Endothelial cell of umbilical vein (primary cell): ENCODE results near the gene KMT5B. TPM values are rescaled to one million over a fixed set of nuclear protein-coding genes. Genes with fewer than 3 reads are reported as not detected.

Experiments
- BruUV-seq: library from RNA; stranded (reverse); fragments of 400-500 nt; replicated peaks from 2 replicates; lab custom pipeline; 2021; lab: Mats Ljungman, UMichigan
- CTCF ChIA-PET: fragments of 300-600, 350-600 bp; sonication (Branson Sonifier 250); formaldehyde crosslinking; loops from one replicate; lab custom pipeline; 2021; ENCODE audit warnings: antibody characterized with exemption, inconsistent platforms; lab: Charles Lee
- POLR2A ChIA-PET: fragments of 300-600, 350-600 bp; sonication (Branson Sonifier 250); formaldehyde crosslinking; loops from one replicate; lab custom pipeline; 2021; ENCODE audit warnings: antibody characterized with exemption, inconsistent platforms; lab: Charles Lee
- DNase-seq: peaks from one replicate; pipeline ENCODE4 v3.0.0-alpha.2; 2011; ENCODE audit warnings: low read depth, low spot score
- FAIRE-seq: peaks from 2 replicates; lab custom pipeline; 2011; peaks lifted over from hg19 to GRCh38; lab: Jason Lieb, UNC
- H2AFZ ChIP-seq: 2 replicates; pipeline ENCODE4 v1.6.0; 2012; ENCODE audit warnings: low read depth, low read length, control low read depth, inconsistent platforms
- H3K27ac ChIP-seq: 2 replicates; pipeline ENCODE4 v1.5.1; 2011; ENCODE audit warnings: low read depth, mild to moderate bottlenecking, control low read depth, low read length, moderate library complexity; ENCODE audit not compliant: insufficient read depth
- H3K27me3 ChIP-seq, 2 experiments: 2 replicates each; pipeline versions ENCODE4 v1.6.0 to v1.6.1; 2011; ENCODE audit warnings: low read length in 2 of 2, mixed read lengths in 1 of 2; ENCODE audit not compliant: control insufficient read depth in 2 of 2, insufficient read depth in 2 of 2
- H3K36me3 ChIP-seq, 2 experiments: 2 replicates in 1 of 2; 3 replicates in 1 of 2; pipeline ENCODE4 v1.5.1; 2011; ENCODE audit warnings: low read length in 2 of 2, mild to moderate bottlenecking in 1 of 2, moderate library complexity in 1 of 2; ENCODE audit not compliant: control insufficient read depth in 2 of 2, insufficient read depth in 2 of 2; ENCODE audit errors: extremely low read depth in 1 of 2
- H3K4me1 ChIP-seq: 3 replicates; pipeline ENCODE4 v1.5.1; 2011; ENCODE audit warnings: mild to moderate bottlenecking, low read length; ENCODE audit not compliant: control insufficient read depth, insufficient read depth; ENCODE audit errors: extremely low read depth
- H3K4me2 ChIP-seq: 2 replicates; pipeline ENCODE4 v1.6.1; 2011; ENCODE audit warnings: low read length, control low read depth, mixed read lengths; ENCODE audit not compliant: insufficient read depth
- H3K4me3 ChIP-seq, 3 experiments: fragments of 200-600 bp in 1 of 3; sonication (generic), shearing (Covaris generic) in 1 of 3; replicated peaks in 1 of 3; 2 replicates each; pipeline ENCODE4 v1.5.1; 2011 to 2016; ENCODE audit warnings: control low read depth in 3 of 3, low read length in 3 of 3, mild to moderate bottlenecking in 2 of 3, inconsistent platforms in 1 of 3, low read depth in 1 of 3, moderate library complexity in 1 of 3; ENCODE audit not compliant: insufficient read depth in 1 of 3
- H3K79me2 ChIP-seq: 2 replicates; pipeline ENCODE4 v1.6.0; 2012; ENCODE audit warnings: low read length, inconsistent platforms; ENCODE audit not compliant: control insufficient read depth, insufficient read depth
- H3K9ac ChIP-seq: replicated peaks from 2 replicates; pipeline ENCODE3; 2011; ENCODE audit warnings: low read length, control low read depth; ENCODE audit not compliant: insufficient read depth; ENCODE audit errors: extremely low read depth
- H3K9me1 ChIP-seq: replicated peaks from 3 replicates; pipeline ENCODE4 v1.6.0; 2011; ENCODE audit warnings: mild to moderate bottlenecking, low read length; ENCODE audit not compliant: control insufficient read depth, insufficient read depth; ENCODE audit errors: extremely low read depth
- H3K9me3 ChIP-seq: replicated peaks from 2 replicates; pipeline ENCODE4 v1.5.1; 2012; ENCODE audit warnings: low read length, inconsistent platforms; ENCODE audit not compliant: control insufficient read depth, insufficient read depth
- H4K20me1 ChIP-seq: replicated peaks from 2 replicates; pipeline ENCODE3; 2011; ENCODE audit warnings: mild to moderate bottlenecking, low read length; ENCODE audit not compliant: control insufficient read depth, insufficient read depth; ENCODE audit errors: extremely low read depth
- EZH2 ChIP-seq: IDR thresholded peaks from 2 replicates; pipeline ENCODE4 v1.6.1; 2012; ENCODE audit warnings: borderline replicate concordance, low read depth, mild to moderate bottlenecking, moderate library complexity, low read length, inconsistent platforms; ENCODE audit not compliant: severe bottlenecking
- FOS ChIP-seq: IDR thresholded peaks from 2 replicates; pipeline ENCODE4 v1.6.1; 2011; ENCODE audit warnings: mild to moderate bottlenecking, low read length, moderate library complexity, borderline replicate concordance; ENCODE audit not compliant: insufficient read depth
- GATA2 ChIP-seq: IDR thresholded peaks from 2 replicates; pipeline ENCODE4 v1.7.0; 2011; ENCODE audit warnings: low read depth, mild to moderate bottlenecking, moderate library complexity, mixed read lengths, low read length; ENCODE audit not compliant: insufficient read length, insufficient read depth
- JUN ChIP-seq: IDR thresholded peaks from 2 replicates; pipeline ENCODE4 v1.6.1; 2011; ENCODE audit warnings: borderline replicate concordance, low read depth; ENCODE audit not compliant: insufficient read length, insufficient read depth
- MYC ChIP-seq: IDR thresholded peaks from one replicate; pipeline ENCODE4 v1.6.1; 2011; ENCODE audit warnings: mild to moderate bottlenecking, low read depth, low read length
- POLR2A ChIP-seq: IDR thresholded peaks from 2 replicates; pipeline ENCODE4 v1.6.1; 2012; ENCODE audit warnings: low read depth, mild to moderate bottlenecking, control low read depth, low read length
- POLR2AphosphoS5 ChIP-seq: IDR thresholded peaks from 2 replicates; pipeline ENCODE4 v1.6.1; 2012; ENCODE audit warnings: low read depth, mild to moderate bottlenecking, control low read depth, low read length, moderate library complexity; ENCODE audit not compliant: insufficient read depth
- dilution Hi-C: fragments of 300-500 bp; cut with MboI; formaldehyde crosslinking; loops from one replicate; pipeline ENCODE4 v1.15.0; 2019; ENCODE audit warnings: low sequenced_read_pairs; ENCODE audit not compliant: extremely low pct_ligation_motif_present
- intact Hi-C: fragments of 100-400 bp; cut with micrococcal nuclease; formaldehyde crosslinking; loops from one replicate; pipeline ENCODE4 v1.10.0; 2022
- polyA plus RNA-seq, 4 experiments: library from polyadenylated mRNA; depleted of rRNA in 3 of 4; stranded (reverse) in 3 of 4; unstranded in 1 of 4; fragments of >200 nt; gene quantifications; 2 replicates each; pipeline versions ENCODE4 v1.2.1 to v1.2.3, GENCODE V29; 2011 to 2012; ENCODE audit warnings: missing spikeins in 1 of 4
- total RNA-seq: library from RNA; stranded (reverse); gene quantifications from 2 replicates; pipeline ENCODE4 v1.2.3, GENCODE V29; 2021
- TF ChIP-seq, protein P1 (sequence below): IDR thresholded peaks from 2 replicates; pipeline ENCODE4 v1.6.1; 2011; ENCODE audit not compliant: insufficient read depth, insufficient read length
- TF ChIP-seq, protein P2 (sequence below), 2 donors: IDR thresholded peaks; 1 replicate in 1 of 2; 2 replicates in 1 of 2; pipeline ENCODE4 v1.5.1; 2011; ENCODE audit warnings: low read length in 2 of 2, mild to moderate bottlenecking in 2 of 2, moderate library complexity in 2 of 2, control low read depth in 1 of 2, inconsistent platforms in 1 of 2, low read depth in 1 of 2; ENCODE audit not compliant: insufficient read depth in 1 of 2; ENCODE audit errors: extremely low read depth in 1 of 2

Gene KMT5B
- total and polyA plus RNA-seq, 2 donors (not counting 3 experiments of a cell fraction or from before 2014, with no cell fraction given), result 10.1 to 36.3 TPM

DNA sequence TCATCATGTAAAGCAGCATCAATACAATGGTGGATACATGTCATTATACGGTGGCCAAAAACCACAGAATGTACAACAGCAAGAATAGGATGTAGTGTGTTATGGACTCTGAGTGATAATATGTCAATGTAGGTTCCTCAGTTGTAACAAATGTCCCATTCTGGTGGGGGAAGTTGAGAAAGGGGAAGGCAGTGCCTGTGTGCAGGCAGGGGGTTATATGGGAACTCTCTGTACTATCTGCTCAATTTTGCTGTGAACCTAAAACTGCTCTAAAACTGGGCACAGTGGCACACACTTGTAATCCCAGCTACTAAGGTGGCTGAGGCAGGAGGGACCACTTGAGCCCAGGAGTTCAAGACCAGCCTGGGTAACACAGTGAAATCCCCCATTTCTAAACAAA lies 97.8 kb downstream of the KMT5B start:
- no peaks in the 10 kb centered on the region for H3K9me3 ChIP-seq
- H4K20me1 ChIP-seq, result no peaks in the 10 kb centered on the region
- H3K4me1 ChIP-seq, result no peaks in the 10 kb centered on the region
- intact Hi-C loops, result no loop called here
- DNase-seq (no peak), FAIRE-seq (no peak)
- dilution Hi-C loops, result no loop called here
- no peaks in the 10 kb centered on the region for H3K9me1 ChIP-seq
- no peaks in the 10 kb centered on the region for H3K27me3 ChIP-seq
- H3K79me2 ChIP-seq, result peaks cover 10% of the 10 kb centered on the region
- no TSS peak for BruUV-seq
- TF ChIP-seq POLR2A (no peak), GATA2 (no peak), POLR2AphosphoS5 (no peak), FOS (no peak), JUN (no peak), EZH2 (no peak), MYC (no peak)
- TF ChIP-seq, protein P1, sequence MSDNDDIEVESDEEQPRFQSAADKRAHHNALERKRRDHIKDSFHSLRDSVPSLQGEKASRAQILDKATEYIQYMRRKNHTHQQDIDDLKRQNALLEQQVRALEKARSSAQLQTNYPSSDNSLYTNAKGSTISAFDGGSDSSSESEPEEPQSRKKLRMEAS, result no peak
- TF ChIP-seq, protein P2, sequence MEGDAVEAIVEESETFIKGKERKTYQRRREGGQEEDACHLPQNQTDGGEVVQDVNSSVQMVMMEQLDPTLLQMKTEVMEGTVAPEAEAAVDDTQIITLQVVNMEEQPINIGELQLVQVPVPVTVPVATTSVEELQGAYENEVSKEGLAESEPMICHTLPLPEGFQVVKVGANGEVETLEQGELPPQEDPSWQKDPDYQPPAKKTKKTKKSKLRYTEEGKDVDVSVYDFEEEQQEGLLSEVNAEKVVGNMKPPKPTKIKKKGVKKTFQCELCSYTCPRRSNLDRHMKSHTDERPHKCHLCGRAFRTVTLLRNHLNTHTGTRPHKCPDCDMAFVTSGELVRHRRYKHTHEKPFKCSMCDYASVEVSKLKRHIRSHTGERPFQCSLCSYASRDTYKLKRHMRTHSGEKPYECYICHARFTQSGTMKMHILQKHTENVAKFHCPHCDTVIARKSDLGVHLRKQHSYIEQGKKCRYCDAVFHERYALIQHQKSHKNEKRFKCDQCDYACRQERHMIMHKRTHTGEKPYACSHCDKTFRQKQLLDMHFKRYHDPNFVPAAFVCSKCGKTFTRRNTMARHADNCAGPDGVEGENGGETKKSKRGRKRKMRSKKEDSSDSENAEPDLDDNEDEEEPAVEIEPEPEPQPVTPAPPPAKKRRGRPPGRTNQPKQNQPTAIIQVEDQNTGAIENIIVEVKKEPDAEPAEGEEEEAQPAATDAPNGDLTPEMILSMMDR (IDR thresholded peaks at IDR 0.05; ENCODE audit: extremely low read depth in 1 of 2, insufficient read depth in 1 of 2, low read depth in 1 of 2, low read length in 2 of 2), result no peak
- no peak overlapping the region for H3K27ac ChIP-seq
- no peak overlapping the region for H3K4me2 ChIP-seq
- POLR2A ChIA-PET, result no interaction called here
- H3K4me3 ChIP-seq, result no peak overlapping the region
- CTCF ChIA-PET, result no interaction called here
- no peak overlapping the region for H2AFZ ChIP-seq
- no peaks in the 10 kb centered on the region for H3K36me3 ChIP-seq
- no peak overlapping the region for H3K9ac ChIP-seq
